HG02610 (cell line): ENCODE results near the gene MACROD2.

Experiments used
- ATAC-seq: cut with Tn5 transposase; IDR thresholded peaks from one replicate; pipeline ENCODE4 v1.9.1; 2021; ENCODE audit warnings: mild to moderate bottlenecking, moderate library complexity; ENCODE audit not compliant: unreplicated experiment

MACROD2 gene

DNA sequence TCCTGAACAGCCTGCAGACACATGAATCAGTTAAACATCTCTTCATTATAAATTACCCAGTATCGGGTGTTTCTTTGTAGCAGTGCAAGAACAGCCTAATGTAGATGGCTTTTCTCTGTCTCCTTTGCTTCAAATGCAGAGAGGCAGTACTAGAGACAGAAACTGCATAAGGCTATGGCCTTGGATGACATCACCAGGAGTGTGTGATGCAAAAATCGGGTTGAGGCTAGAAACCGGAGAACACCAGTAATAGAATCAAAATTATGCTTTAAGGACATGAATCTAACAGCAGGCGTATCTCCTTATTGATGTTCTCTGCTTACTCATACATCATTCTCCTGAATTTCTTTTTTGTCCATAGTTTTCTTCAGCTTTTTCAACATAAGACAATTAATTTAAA, 391.4 kb downstream of the MACROD2 start:
- ATAC-seq = no peak

DNA sequence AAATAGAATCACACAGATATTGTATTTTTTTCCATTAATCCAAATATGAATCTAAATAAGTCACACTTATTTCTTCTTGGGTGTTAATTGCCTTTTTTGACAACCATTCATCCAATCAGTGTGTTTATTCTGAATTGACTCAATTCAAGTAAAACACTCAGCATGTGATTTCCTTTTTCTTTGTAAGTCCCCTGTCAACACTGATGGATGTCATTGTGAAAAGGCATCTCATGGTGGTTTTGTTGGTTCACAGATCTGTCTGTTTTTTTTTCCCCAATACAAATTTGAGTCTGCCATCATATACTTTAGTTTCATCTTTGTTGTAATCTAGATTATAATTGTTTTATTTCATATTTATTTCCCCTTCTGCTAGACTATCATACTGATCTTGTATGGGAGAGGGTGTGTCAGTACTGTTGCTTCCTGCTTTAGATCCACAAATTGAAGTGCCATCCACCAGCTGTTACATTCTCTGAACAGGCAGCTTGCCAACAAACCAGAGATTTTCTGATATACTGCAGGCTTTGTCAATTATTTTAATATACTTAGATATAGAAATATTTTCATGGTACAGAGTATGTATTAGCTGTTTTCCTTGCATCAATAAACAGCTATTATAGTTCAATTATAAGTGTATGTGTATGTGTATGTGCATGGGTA, 406.3 kb downstream of the MACROD2 start:
- no peak for ATAC-seq

DNA sequence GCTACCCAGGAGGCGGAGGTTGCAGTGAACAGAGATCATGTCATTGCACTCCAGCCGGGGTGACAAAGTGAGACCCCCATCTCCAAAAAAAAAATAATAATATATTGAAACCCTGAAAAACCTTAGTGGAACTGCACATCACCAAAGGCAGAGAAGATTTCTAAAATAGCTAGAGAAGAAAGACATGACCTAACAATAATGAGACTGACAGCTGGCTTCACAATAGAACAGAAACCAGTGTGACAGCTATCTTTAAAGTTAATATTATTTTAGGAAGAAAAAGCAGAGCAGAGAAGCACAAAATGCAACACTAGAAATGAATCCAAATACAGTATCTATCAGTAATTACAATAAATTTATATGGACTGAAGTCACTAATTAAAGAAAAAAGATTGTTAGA, 409.2 kb downstream of the MACROD2 start:
- ATAC-seq = no peak

DNA sequence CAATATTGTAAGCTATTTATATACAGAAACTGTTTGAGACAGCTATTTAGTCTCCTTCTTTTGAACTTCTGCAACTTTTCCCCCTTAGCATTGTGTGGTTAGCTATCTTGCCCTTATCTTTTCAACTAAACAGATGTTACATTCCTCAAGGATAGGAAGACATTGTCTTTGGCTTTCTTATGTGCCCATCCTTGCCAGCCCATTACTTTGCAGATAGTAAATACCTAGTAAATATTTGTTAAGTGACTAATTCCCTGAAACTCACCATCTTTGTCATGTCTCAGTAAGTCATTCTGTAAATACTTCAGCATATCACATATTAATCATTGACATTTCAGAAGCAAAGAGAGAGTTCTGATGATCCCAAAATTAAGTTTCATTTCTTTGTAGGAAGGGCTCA, 411.2 kb downstream of the MACROD2 start:
- no peak for ATAC-seq

DNA sequence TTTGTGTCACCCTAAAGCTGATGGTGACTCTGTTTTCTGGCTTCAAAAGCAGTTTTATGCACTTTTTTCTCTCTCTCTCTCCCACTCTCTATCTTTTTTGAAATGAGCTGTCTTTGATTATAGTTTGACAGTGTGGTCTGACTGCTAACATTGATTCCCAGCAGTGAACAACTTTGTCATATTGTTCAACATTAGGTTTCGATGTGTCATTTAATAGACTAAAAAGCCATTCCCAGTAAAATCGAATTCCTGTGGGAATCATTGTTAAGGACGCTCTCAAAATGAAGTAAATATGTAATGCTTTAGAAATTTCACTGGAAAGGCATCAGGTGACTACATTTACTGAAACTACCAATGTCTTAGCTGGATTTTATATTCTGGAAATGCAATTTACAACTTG, 412.0 kb downstream of the MACROD2 start:
- no peak for ATAC-seq

DNA sequence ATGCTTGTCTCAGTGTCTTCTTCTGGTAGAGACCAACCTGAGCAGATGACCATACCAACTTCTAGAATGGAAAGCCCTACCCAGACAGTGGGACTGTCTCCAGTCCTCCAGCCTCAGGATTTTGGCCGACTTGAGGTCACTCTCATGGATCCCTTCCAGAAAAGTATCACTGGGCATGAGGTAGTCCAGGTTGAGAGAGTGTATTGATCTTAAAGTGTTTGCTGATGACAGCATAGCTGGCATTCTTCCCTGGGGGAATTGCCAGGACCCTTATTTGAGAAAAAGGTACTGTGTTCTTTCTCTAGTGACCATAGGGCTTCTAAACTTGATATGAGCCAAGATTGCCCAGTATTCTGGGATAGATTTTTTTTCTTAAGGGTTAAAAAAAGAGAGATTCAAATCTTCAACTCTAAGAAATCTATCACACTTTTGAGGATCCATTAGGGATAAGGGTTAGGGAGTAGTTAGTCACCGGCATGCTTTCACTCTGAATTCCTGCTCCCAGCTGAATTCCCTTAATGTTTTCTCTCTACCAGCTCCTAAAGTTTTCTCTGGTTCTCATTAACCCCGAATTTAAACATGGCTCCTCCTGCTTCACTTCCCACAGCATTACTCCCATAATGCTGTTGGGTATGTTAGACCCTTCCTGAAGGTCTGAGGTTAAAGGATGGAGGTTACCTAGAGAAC, 415.7 kb downstream of the MACROD2 start:
- ATAC-seq = no peak

DNA sequence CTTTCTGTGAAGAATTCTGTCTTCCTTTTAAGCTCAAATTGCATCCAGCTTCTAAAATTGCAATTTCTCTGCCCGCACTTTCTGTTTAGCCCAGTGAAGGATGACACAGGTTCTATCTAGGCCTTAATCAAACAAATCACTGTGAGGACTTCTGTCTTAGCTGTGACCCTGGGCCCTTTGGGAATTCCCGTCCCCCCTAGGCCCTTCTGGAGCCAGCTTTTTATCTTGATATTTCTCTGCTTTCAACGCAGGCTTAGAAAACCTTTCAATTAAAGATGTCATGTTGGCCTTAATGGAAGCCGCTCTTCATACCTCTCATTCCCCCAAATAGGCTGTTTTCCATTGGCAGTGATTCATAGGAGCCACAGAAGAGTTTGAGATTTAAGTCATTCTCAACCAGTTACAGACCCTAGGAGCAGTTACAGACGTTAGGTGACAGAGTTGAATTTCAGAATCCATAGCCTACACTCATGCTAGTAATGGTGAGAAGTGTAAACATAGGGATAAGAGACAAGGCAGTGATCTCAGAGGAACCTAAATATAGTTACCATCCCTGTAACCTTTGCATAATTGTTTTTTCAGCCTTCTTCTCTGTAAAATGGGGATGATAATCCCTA, 416.9 kb downstream of the MACROD2 start:
- ATAC-seq = no peak

DNA sequence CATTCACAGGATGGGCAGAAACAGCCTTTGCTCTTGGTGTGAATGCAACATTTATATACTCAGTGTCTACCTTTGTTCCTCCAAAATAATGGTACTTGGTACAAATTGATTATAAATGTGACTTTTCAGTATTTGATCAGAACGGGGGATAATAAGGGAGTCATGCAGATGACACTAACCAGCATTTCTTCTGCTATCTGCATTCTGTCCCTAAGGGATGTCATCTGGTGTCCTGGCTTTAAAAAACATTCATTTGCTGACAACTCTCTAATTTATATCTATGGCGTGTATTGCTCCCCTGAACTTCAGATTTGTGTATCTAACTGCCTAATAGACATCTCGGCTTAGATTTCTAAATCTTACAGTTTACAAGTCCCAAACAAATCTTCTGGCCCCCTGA, 418.5 kb downstream of the MACROD2 start:
- no peak for ATAC-seq

DNA sequence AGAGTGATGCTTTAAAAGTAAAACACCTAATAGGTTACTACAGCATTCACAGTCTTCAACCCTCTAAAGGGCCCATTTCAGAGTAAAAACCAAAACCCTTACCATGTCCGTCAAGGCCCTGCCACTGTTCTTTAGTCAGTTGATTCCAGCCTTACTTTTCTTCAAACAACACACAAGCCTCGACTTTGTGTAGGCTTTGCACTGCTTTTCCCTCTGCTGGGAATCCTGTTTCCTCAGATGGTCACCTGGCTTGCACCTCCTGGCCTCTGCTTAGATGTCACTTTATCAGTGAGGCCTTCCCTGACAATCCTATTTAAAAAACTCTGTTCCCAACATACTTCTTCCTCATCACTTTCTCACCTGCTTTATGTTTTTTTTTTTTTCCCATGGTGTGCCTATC, 419.2 kb downstream of the MACROD2 start:
- no peak for ATAC-seq

DNA sequence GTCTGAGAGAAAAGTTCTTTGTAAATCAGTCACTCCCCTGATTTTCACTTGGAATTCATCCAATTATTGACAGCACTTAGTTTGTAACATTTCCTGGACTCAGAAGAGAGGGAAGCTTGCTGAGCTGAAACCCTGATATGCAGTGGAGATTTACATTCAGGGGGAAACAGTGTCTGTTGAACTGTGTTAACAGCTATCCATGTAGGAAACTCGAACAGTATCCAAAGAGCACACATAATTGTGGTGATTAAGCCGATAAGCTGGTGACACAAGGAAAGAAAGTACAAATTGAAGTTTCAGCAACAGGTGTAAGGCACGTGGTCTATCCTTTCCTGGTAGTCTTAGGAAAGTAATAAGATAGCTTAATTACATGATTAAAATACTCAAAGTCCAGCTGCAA, 420.2 kb downstream of the MACROD2 start:
- no peak for ATAC-seq

DNA sequence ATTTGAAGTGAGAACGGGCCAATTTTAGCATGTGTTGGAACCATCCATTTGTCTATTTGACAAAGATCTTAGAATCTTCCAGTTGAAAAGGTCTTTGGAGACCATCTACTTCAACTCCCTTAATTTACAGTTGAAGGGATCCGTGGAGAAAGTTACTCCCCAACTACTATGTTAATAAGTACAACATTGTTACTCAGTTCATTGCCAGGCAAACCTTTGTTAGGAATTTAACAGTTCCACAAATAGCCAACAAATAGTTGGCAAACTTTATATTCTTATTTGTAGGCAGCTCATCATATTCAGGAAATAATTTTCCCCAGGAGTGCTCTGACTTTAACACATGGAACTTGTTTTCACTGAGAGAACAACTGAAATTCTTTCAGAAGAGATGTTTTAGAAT, 423.1 kb downstream of the MACROD2 start:
- ATAC-seq = no peak

DNA sequence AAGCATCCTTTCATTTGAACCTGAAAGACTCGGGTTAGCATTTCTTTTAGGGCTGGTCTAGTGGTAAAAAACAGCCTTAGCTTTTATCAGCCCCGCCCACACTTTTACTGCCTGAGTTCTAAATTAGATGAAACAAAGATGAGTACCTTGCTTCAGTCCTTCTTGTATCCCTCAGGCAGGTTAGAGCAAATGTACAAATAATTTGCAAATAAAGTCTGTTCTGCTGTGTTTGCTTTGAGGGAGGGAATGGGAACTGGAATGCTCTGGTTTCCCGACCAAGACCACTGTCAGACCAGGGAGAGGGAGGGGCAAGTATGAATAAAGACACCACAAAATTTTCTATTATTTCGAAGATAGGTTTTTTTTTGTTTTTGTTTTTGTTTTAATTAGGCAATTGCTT, 427.6 kb downstream of the MACROD2 start:
- no peak for ATAC-seq

DNA sequence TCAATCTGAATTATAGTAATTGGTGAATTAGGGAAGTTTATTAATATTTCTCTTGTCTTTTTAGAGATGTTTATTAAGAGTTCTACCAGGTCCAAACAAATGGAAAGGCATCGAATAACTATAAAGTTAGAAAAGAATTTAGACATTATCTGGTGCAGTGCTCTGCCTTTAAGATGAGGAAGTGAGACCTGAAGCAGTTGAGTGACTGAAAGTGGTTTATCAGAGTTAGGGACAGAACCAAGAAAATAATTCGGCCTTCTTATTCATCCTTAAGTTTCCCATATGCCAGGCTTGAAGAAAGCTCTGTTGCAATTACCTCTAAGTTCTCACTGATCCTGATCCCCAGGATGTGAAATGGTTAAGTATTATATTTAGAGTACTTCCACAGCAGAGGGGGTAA, 436.3 kb downstream of the MACROD2 start:
- no peak for ATAC-seq

DNA sequence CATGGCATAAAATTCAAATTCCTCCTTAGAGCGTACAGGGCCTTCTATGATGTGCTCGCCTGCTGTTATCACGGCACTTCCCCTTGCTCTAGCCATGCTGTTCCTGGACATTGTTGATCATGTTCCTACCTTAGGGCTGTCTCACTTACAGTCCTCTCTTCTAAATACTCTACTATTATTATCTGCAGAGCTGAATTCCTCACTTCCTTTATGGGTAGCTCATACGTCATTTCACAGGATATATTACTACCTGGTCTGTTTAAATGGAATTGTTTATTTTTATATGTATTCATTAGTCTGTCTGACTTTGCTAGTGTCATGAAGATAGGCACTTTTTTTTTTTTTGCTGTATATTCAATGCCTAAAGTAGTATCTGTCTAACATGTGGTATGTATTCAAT, 436.8 kb downstream of the MACROD2 start:
- no peak for ATAC-seq

DNA sequence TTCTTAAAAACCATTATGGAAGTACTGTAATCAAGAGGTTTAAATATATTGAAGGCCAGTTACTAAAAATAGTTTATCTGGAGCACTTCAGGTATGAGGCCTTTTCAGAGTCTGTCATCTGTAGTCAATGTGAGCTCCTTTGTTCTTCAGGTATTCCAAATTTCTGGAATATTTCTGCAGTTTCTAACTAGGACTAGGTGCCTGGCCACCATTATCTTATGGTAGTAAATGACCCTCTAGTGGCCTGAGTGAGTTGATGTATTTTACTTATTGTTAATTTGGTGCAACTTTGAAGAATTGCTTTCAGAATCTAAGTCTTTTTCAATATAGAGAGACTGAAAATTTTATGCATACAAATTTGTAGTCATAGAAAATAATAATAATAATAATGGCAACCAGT, 437.3 kb downstream of the MACROD2 start:
- no peak for ATAC-seq

DNA sequence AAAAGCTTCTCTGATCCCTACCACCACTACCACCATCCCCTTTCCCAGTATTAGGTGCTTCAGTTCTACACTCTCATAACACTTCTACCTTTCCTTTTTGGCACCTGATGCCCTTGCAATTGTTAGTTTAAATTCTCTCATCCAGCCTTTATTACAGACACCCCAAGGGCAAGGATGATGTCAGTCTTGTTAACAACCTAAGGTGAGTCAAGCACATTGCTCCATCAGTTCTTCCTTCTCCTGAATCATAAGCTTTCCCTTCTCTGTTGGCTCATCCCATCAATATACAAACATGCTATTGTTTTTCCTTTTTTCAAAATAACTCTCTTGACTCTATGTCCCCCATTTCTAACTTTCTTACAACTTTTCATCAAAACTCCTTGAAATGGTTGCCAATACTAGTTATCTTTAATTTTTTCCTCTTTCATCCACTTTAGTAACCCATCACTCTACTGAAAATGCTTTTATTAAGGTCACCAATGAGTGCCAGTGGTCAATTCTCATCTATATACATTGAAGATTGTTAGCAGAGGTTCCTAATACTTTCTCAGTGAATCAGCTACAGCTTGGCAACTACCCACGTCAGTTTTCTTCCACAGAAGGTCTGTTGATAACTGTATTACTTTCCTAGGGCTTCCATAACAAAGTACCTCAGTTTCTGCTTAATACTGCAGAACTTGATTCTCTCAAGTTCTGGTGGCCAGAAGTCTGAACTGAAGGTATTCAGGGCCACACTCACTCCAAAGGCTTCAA, 439.2 kb downstream of the MACROD2 start:
- ATAC-seq = no peak

DNA sequence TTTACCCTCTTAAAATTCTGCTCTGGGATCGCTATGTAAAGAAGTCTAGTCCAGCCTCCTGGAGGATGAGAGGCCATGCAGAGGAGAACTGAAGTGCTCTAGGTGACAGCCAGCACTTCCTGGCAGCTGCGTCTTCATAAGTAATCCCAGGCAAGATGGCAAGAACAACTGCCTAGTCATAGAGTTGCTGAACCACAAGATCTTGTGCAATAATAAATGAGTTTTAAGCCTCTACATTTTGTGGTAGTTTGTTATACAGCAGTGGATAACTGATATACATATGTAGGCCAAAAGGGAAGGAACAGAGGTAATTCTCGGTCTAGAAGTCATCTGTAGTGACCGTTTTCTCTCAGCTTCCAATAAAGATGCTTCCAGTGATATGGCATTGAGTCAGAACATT, 445.9 kb downstream of the MACROD2 start:
- ATAC-seq = no peak

DNA sequence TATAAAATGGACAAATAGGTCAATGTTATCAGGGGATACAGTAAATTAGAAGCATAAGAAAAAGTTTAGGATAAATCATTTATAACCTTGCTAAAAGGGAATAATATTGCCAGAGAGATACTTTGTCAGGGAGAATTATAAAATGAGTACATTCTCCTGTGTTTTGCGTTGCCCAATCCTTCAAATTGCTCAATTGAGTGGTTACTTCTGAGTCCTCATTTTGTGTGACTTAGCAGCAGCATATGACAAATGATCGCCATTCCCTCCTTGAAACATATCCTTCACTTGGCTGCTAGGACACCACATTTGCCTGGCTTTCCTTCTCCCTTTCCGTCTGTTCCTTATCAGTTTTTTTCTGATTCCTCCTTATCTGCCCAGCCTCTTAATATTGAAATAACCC, 448.8 kb downstream of the MACROD2 start:
- no peak for ATAC-seq

DNA sequence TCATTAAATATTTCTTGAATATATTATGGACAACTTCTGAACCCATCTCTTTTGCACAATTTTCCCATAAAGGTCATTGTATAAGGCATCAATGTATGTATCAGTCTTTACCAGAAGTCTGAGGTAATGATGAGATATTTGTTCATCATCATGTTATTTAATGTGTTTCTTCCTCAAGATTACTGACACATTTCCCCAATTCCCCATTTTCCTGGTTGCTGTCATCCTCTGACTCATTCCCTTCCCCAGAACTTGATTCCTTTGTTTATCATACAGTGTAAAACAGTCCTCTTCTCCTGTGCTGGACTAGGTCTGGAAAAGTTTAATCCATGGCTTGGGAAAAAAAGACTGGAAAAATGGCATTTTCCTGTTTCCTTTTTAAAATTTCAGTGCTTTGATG, 450.0 kb downstream of the MACROD2 start:
- no peak for ATAC-seq

DNA sequence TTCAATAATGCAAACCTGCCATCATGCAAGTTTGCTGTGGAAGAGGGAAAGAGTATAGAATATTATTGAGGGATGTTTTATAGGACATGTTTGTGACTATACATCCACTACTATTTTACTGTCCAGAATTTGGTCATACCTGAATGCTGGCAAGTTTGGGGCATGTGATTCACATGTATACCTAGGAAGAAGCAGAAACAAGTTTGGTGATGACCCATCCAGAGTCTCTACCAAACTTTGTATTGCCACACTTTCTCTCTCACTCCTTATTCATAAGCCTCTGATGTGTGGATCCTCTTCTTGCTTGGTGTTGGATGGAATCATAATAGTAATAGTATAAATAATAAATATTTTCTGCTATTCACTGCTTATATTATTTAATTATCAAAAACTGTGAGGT, 450.6 kb downstream of the MACROD2 start:
- ATAC-seq = no peak

DNA sequence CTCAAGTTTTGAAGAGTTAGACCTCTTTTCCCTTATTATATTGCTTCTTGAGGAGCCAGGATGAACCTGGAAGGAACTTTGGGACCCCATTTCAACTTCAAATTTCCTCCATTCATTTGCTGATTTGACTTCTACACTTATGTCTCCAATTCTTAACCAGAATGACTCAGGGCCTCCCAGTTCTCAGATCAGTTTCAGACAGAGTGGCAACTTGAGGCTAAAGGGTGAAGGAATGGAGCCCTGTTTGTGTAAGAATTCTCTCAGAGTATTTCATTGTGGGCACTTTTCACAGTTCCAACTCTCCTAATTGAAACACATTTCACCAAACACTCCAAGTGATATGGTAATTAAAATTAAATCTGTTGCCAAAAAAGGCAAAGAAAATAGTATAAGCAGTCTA, 451.1 kb downstream of the MACROD2 start:
- ATAC-seq = no peak

DNA sequence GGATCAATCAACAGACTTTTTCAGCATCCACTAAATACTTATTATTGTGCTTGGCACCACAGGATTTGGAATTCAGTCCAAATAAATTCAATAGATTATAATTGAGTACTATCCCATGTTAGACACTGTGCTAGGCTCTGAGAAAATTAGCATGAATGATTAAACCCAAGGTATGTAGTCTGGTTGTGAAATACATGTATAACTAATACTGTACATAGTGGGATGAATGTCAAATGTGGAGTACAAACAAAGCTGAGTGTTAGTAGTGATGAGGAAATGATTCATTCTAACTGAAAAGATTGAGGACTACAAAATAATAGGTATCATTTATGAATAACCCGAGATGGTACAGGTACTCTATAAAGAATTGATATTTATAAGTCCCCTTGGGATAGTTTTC, 454.0 kb downstream of the MACROD2 start:
- no peak for ATAC-seq
